ENCODE measurements around the gene NFATC2. TPM values are rescaled to one million over a fixed set of nuclear protein-coding genes. Genes with fewer than 3 reads are reported as not detected.

The NFATC2 gene
- total and polyA plus RNA-seq, 9 donors: 2.2 to 9.4 (median 5.1) TPM

GRCh38 chr20:51356871-51357270 is 185.6 kb downstream of the NFATC2 start:
- intact Hi-C loops (cut with DNase I): no loop called here
- H3K27ac ChIP-seq: no peak overlapping the region
- peaks cover 3% of the 10 kb centered on the region for H3K4me1 ChIP-seq (ENCODE audit: insufficient read depth)
- no peak for TF ChIP-seq CTCF (IDR thresholded peaks at IDR 0.05)
- H3K4me3 ChIP-seq: no peak overlapping the region
- H3K36me3 ChIP-seq: no peaks in the 10 kb centered on the region
- 38 to 65% (median 57%) methylated on average over 3 of the region's 3 CpGs for WGBS, 3 donors
- no peaks in the 10 kb centered on the region for H3K27me3 ChIP-seq
- no peaks in the 10 kb centered on the region for H3K9me3 ChIP-seq
- DNase-seq: no peak

- no peak overlapping the region for H3K27ac ChIP-seq
- 67 to 74% (median 68%) methylated on average over 7 of the region's 7 CpGs for WGBS, 3 donors
- H3K4me3 ChIP-seq: no peak overlapping the region
- no peak for DNase-seq
- no peaks in the 10 kb centered on the region for H3K27me3 ChIP-seq
- intact Hi-C loops (cut with DNase I): no loop called here
- TF ChIP-seq EP300 (IDR thresholded peaks at IDR 0.05) (no peak), CTCF (IDR thresholded peaks at IDR 0.05) (no peak), POLR2A (IDR thresholded peaks at IDR 0.05) (no peak)
- no peaks in the 10 kb centered on the region for H3K9me3 ChIP-seq
- no peaks in the 10 kb centered on the region for H3K36me3 ChIP-seq
- no peaks in the 10 kb centered on the region for H3K4me1 ChIP-seq (ENCODE audit: insufficient read depth)
Measured at GRCh38 chr20:51354769-51355319, 187.7 kb downstream of the NFATC2 start.

DNA sequence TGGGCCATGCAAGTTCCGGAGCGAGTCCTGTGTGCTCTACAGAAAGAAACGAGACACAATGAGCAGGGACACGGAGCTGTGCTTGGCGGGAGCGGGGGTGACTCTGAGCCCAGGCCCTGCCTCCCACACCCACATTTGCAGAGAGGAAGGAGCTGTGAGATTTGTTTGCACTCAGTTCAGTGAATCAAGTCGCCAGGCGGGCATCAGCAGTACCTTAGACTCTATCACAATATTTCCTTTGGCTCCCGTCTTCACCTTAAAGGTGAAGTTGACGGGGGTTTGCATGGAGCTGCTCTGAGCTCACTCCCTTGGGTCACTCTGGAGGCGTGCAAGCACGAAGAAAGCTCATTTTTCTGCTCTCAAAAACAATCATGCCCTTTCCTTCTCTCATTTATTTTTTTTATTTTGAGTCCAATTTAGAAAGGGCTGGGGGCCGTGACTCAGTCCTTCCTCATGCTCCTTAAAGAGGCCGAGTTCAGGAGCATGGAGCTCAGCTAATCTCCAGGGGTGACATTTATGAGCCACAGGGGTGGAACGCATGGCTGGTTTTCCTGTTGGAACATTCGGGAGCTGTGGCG is 188.2 kb downstream of the NFATC2 start:
- Histone ChIP-seq H3K36me3 (no peaks in the 10 kb centered on the region), H3K4me3 (no peak overlapping the region), H3K9me3 (no peaks in the 10 kb centered on the region), H3K27ac (no peak overlapping the region), H3K4me1 (ENCODE audit: insufficient read depth) (no peaks in the 10 kb centered on the region), H3K27me3 (no peaks in the 10 kb centered on the region)
- no peak for DNase-seq
- TF ChIP-seq EP300 (IDR thresholded peaks at IDR 0.05) (no peak), CTCF (IDR thresholded peaks at IDR 0.05) (no peak), POLR2A (IDR thresholded peaks at IDR 0.05) (no peak)
- intact Hi-C loops (cut with DNase I): no loop called here
- WGBS, 3 donors: 61 to 65% (median 63%) methylated on average over 17 of the region's 17 CpGs

DNA sequence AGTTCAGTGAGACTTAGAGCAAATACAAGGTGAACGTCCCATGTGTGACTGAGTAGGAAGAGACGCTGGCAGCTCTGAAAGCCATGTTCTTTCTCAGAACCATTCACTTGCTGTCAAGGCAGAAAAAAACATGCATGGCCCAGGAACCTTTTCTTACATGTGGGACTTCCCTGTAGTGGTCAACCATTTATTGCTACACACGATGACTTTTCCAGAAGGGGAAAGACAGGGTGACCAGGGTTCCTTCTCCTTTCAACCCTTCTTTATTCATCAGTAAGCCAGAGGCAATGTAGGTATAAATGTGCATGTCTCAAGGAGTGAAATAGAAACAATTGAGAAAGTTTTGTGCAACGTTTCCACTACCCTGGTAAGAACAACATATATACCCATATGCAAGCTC is 189.0 kb downstream of the NFATC2 start:
- intact Hi-C loops (cut with DNase I): no loop called here
- no peak for DNase-seq
- Histone ChIP-seq H3K4me1 (ENCODE audit: insufficient read depth) (no peaks in the 10 kb centered on the region), H3K36me3 (no peaks in the 10 kb centered on the region), H3K27ac (no peak overlapping the region), H3K4me3 (no peak overlapping the region), H3K27me3 (no peaks in the 10 kb centered on the region), H3K9me3 (no peaks in the 10 kb centered on the region)
- TF ChIP-seq EP300 (IDR thresholded peaks at IDR 0.05): no peak
- no peak for TF ChIP-seq POLR2A (IDR thresholded peaks at IDR 0.05)
- TF ChIP-seq CTCF (IDR thresholded peaks at IDR 0.05): no peak
- whole genome bisulfite sequencing, 3 donors: 76 to 83% (median 83%) methylated on average over 4 of the region's 4 CpGs
